ENCODE data around the gene ZNF32.

DNA sequence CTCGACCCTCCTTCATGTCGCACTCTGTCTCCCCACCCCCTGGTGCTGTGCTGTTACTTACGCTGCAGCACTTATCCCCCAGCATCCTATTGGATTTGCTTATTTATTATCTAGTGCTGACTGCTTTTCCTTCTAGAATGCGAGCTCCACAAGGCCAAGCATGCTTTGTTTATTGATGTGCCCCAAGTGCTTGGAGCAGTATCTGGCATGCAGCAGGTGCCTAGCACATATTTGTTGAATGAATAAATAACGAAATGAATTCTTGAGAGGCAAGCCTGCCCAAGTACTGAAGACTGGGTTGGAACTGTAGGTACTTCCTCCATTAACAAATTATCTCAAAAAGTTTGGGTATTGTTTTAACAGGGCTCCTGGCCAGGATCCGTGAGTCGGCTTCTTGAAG is 24.8 kb upstream of the ZNF32 start:
- TF ChIP-seq, protein P1, sequence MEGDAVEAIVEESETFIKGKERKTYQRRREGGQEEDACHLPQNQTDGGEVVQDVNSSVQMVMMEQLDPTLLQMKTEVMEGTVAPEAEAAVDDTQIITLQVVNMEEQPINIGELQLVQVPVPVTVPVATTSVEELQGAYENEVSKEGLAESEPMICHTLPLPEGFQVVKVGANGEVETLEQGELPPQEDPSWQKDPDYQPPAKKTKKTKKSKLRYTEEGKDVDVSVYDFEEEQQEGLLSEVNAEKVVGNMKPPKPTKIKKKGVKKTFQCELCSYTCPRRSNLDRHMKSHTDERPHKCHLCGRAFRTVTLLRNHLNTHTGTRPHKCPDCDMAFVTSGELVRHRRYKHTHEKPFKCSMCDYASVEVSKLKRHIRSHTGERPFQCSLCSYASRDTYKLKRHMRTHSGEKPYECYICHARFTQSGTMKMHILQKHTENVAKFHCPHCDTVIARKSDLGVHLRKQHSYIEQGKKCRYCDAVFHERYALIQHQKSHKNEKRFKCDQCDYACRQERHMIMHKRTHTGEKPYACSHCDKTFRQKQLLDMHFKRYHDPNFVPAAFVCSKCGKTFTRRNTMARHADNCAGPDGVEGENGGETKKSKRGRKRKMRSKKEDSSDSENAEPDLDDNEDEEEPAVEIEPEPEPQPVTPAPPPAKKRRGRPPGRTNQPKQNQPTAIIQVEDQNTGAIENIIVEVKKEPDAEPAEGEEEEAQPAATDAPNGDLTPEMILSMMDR (IDR thresholded peaks at IDR 0.05 in 8 of 11, conservative IDR thresholded peaks at IDR 0.05 in 3 of 11) = no peak
- TF ChIP-seq POLR2AphosphoS5 (IDR thresholded peaks at IDR 0.05) = no peak

Data from spleen (tissue), 7 donors.